Keratinocyte (primary cell): ENCODE results near the gene LZTS2.
"Not testable (repeated sequence)": the region's sequence is repeated elsewhere in the genome, so short reads cannot be mapped to it uniquely, and the experiment has no call there.

ENCODE experiments used
- CTCF ChIP-seq, 3 experiments: IDR thresholded peaks in 1 of 3; conservative IDR thresholded peaks in 1 of 3; optimal IDR thresholded peaks in 1 of 3; 2 replicates in 2 of 3; 3 replicates in 1 of 3; pipeline versions ENCODE3 to v1.5.1; 2011; ENCODE audit warnings: low read length in 3 of 3, mild to moderate bottlenecking in 3 of 3, moderate library complexity in 2 of 3, control low read depth in 1 of 3, inconsistent platforms in 1 of 3; ENCODE audit not compliant: insufficient read depth in 2 of 3; ENCODE audit errors: extremely low read depth in 1 of 3
- EZH2 ChIP-seq: IDR thresholded peaks from one replicate; pipeline ENCODE4 v1.6.1; 2012; ENCODE audit warnings: inconsistent platforms, mild to moderate bottlenecking, low read length, moderate library complexity

- not testable (repeated sequence) for TF ChIP-seq CTCF (optimal IDR thresholded peaks at IDR 0.05 in 1 of 3, IDR thresholded peaks at IDR 0.05 in 1 of 3, conservative IDR thresholded peaks at IDR 0.05 in 1 of 3; ENCODE audit: extremely low read depth in 1 of 3, insufficient read depth in 2 of 3, low read length in 3 of 3); EZH2
These were observed 34.8 kb downstream of the LZTS2 start for GRCh38 chr10:101034404-101034803.
